Esophagus squamous epithelium (tissue), 5 donors: ENCODE data around the gene SEMA7A. TPM values are rescaled to one million over a fixed set of nuclear protein-coding genes. Genes with fewer than 3 reads are reported as not detected.
"Not testable (repeated sequence)": the region's sequence is repeated elsewhere in the genome, so short reads cannot be mapped to it uniquely, and the experiment has no call there.

Experiments
- DNase-seq: peaks from one replicate; lab custom pipeline; 2025; lab: John Stamatoyannopoulos, UW
- H3K27ac ChIP-seq, 4 donors: fragments of 200-600 bp; sonication (generic); one replicate each; pipeline ENCODE4 v1.5.1; 2016 to 2019; ENCODE audit warnings: mild to moderate bottlenecking in 1 of 4
- H3K27me3 ChIP-seq, 4 donors: fragments of 200-600 bp; sonication (generic); 1 replicate in 3 of 4; 2 replicates in 1 of 4; pipeline versions ENCODE4 v1.5.1 to v1.6.0; 2017 to 2021; ENCODE audit warnings: antibody characterized with exemption in 1 of 4
- H3K36me3 ChIP-seq, 3 donors: fragments of 200-600 bp; sonication (generic); one replicate each; pipeline ENCODE4 v1.5.1; 2016 to 2019
- H3K4me1 ChIP-seq, 3 donors: fragments of 200-600 bp; sonication (generic); one replicate each; pipeline ENCODE4 v1.5.1; 2017 to 2019
- H3K4me3 ChIP-seq, 4 donors: fragments of 200-600 bp; sonication (generic); 1 replicate in 3 of 4; 2 replicates in 1 of 4; pipeline ENCODE4 v1.5.1; 2016 to 2019; ENCODE audit warnings: mild to moderate bottlenecking in 2 of 4, moderate library complexity in 1 of 4
- H3K9me3 ChIP-seq, 3 donors: fragments of 200-600 bp; sonication (generic); one replicate each; pipeline ENCODE4 v1.5.1; 2016 to 2019
- POLR2A ChIP-seq, 4 donors: fragments of 450-650 bp; IDR thresholded peaks; one replicate each; pipeline ENCODE4 v1.6.1; 2017; ENCODE audit warnings: antibody characterized with exemption in 4 of 4, mild to moderate bottlenecking in 4 of 4, moderate library complexity in 3 of 4
- WGBS, 2 donors: methylation state at CpG; one replicate each; pipeline ENCODE4 v1.1.5; 2018; 5-methylcytosine and 5-hydroxymethylcytosine counted together
- intact Hi-C: fragments of 100-400 bp; cut with DNase I; formaldehyde crosslinking; loops from one replicate; pipeline ENCODE4 v1.15.0; 2022
- total RNA-seq, 4 donors: library from RNA; depleted of rRNA; stranded (reverse); fragments of >200 nt; gene quantifications; one replicate each; pipeline ENCODE4 v1.1.0, GENCODE V29; 2016
- TF ChIP-seq, protein P1 (sequence below), 6 experiments: fragments of 450-650 bp in 4 of 6; fragments of 200-600 bp in 2 of 6; sonication (generic) in 2 of 6; IDR thresholded peaks; one replicate each; pipeline ENCODE4 v1.5.1; 2016 to 2019; ENCODE audit warnings: antibody characterized with exemption in 6 of 6, mild to moderate bottlenecking in 4 of 6, moderate library complexity in 4 of 6
- donor health status: DM: yes; HTN: yes; CAD: no.

SEMA7A gene, protein sequence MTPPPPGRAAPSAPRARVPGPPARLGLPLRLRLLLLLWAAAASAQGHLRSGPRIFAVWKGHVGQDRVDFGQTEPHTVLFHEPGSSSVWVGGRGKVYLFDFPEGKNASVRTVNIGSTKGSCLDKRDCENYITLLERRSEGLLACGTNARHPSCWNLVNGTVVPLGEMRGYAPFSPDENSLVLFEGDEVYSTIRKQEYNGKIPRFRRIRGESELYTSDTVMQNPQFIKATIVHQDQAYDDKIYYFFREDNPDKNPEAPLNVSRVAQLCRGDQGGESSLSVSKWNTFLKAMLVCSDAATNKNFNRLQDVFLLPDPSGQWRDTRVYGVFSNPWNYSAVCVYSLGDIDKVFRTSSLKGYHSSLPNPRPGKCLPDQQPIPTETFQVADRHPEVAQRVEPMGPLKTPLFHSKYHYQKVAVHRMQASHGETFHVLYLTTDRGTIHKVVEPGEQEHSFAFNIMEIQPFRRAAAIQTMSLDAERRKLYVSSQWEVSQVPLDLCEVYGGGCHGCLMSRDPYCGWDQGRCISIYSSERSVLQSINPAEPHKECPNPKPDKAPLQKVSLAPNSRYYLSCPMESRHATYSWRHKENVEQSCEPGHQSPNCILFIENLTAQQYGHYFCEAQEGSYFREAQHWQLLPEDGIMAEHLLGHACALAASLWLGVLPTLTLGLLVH
- total RNA-seq, result 1 to 10 TPM; 1.2 to 7.5 (median 2.9) TPM

DNA sequence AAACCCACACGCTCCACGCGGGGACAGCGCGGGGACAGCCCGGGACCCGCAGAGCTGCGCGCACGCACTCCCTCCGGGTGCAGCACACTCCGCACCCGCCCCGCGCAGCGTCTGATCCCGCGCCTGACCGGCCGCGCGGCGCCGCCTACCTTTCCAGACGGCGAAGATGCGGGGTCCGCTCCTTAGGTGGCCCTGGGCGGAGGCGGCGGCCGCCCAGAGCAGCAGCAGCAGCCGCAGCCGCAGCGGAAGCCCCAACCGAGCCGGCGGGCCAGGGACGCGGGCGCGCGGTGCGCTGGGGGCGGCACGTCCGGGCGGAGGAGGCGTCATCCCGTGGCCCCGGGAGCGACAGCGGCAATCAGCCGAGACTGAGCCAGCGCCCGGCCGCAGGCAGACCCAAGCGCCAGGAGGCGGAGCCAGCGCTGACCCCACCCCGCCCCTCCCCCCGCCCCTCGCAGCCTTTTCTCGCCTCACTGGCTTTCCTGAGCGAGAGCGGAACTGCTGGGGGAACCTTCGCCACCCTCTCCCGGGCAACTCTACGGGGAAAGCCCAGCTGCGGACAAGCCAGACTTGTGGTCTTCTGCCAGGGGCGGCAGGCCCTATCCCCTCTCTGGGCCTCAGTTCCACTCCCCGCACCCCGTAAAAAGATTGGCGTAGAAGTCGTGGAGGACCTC lies at the start of gene SEMA7A:
SEMA7A (minus strand) TSS at position 367 of the 671 bp plus-strand sequence; CDS start at position 327, 40 bp downstream.
- Histone ChIP-seq H3K4me3 (peak within 1 kb of the TSS; percentile 47 to 90 (median 58)), H3K36me3 (no peaks in the 10 kb centered on the region), H3K4me1 (peaks cover 6 to 40% (median 10%) of the 10 kb centered on the region in 3 donors), H3K9me3 (no peaks in the 10 kb centered on the region), H3K27me3 (peaks cover 0 to 54% (median 8%) of the 10 kb centered on the region in 4 donors), H3K27ac (peak within 1 kb of the TSS; percentile 62 to 81 (median 72))
- intact Hi-C loops, result loop anchor here (2.0 kb wide), 1 partner anchor 51 kb away; no protein-coding TSS in a partner anchor
- 36% methylated on average over 4 of the region's 75 CpGs; no CpG with 5 or more reads in 1 of the 2 donors for WGBS, 2 donors
- TF ChIP-seq, protein P1, sequence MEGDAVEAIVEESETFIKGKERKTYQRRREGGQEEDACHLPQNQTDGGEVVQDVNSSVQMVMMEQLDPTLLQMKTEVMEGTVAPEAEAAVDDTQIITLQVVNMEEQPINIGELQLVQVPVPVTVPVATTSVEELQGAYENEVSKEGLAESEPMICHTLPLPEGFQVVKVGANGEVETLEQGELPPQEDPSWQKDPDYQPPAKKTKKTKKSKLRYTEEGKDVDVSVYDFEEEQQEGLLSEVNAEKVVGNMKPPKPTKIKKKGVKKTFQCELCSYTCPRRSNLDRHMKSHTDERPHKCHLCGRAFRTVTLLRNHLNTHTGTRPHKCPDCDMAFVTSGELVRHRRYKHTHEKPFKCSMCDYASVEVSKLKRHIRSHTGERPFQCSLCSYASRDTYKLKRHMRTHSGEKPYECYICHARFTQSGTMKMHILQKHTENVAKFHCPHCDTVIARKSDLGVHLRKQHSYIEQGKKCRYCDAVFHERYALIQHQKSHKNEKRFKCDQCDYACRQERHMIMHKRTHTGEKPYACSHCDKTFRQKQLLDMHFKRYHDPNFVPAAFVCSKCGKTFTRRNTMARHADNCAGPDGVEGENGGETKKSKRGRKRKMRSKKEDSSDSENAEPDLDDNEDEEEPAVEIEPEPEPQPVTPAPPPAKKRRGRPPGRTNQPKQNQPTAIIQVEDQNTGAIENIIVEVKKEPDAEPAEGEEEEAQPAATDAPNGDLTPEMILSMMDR (IDR thresholded peaks at IDR 0.05), result peak in 1 of 6 experiments; percentile 5
- TF ChIP-seq POLR2A (IDR thresholded peaks at IDR 0.05), result peak in 2 of 4 donors; percentile 58 to 85
- no peak for DNase-seq

DNA sequence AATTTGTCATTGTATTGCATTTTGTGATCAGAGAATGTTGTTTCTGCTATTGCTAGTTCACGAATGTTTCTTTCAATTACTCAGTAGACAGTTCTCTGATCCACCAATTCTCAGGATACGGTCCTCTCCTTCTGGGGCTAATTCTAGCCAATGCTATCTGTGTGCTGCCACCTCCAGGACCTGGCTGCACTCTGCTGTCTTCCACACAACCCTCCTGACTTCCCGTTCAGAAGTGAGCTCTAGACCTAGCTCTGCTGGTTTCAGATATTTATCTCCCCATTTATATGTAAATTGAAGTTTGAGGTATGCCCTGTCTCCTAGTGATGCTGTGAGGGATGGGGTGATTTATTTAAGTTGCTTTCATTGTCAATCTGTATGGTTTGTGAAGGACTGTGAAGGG lies 48.9 kb upstream of the SEMA7A start:
- TF ChIP-seq POLR2A (IDR thresholded peaks at IDR 0.05), result no peak
- TF ChIP-seq, protein P1 (IDR thresholded peaks at IDR 0.05), result no peak
- H3K9me3 ChIP-seq, result no peaks in the 10 kb centered on the region
- intact Hi-C loops, result no loop called here
- no peaks in the 10 kb centered on the region for H3K27me3 ChIP-seq
- no peak overlapping the region for H3K4me3 ChIP-seq
- peaks cover 0 to 17% (median 0%) of the 10 kb centered on the region in 3 donors for H3K36me3 ChIP-seq
- no peak for DNase-seq
- no peak overlapping the region for H3K27ac ChIP-seq
- no peaks in the 10 kb centered on the region for H3K4me1 ChIP-seq
- WGBS, 2 donors, result 58 to 71% methylated on average over 3 of the region's 3 CpGs

DNA sequence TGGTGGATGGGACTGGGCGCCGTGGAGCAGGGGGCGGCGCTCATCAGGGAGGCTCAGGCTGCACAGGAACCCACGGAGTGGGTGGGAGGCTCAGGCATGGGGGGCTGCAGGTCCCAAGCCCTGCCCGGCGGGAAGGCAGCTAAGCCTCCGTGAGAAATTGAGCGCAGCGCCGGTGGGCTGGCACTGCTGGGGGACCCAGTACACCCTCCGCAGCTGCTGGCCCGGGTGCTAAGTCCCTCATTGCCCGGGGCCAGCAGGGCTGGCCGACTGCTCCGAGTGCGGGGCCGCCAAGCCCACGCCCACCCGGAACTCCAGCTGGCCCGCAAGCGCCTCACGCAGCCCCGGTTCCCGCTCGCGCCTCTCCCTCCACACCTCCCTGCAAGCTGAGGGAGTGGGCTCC lies 46.6 kb upstream of the SEMA7A start:
- DNase-seq, H3K4me1 ChIP-seq, H3K27ac ChIP-seq, H3K27me3 ChIP-seq, H3K4me3 ChIP-seq, intact Hi-C loops, H3K9me3 ChIP-seq: not testable (repeated sequence)
- 83% methylated on average over 6 of the region's 27 CpGs; no CpG with 5 or more reads in 1 of the 2 donors for WGBS, 2 donors
- peaks cover 0 to 17% (median 0%) of the 10 kb centered on the region in 3 donors for H3K36me3 ChIP-seq

DNA sequence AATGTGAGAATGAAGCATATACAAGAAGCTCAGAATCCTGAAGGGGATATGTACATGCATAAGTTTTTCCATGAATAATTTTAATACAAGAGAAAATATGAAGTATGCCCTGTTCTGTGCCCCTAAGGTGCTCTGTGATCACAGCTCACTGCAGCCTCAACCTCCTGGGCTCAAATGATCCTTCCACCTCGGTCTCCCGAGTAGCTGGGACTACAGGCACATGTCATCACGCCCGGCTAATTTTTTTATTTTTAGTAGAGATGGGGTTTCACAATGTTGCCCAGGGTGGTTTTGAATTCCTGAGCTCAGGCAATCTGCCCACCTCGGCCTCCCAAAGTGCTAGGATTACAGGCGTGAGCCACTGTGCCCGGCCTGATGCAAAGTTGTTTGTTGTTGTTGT lies 37.9 kb upstream of the SEMA7A start:
- H3K27ac ChIP-seq, DNase-seq, H3K27me3 ChIP-seq, H3K4me1 ChIP-seq, H3K9me3 ChIP-seq, H3K4me3 ChIP-seq, intact Hi-C loops: not testable (repeated sequence)
- peaks cover 0 to 41% (median 0%) of the 10 kb centered on the region in 3 donors for H3K36me3 ChIP-seq
- 94 to 95% methylated on average over 7 of the region's 7 CpGs for WGBS, 2 donors

DNA sequence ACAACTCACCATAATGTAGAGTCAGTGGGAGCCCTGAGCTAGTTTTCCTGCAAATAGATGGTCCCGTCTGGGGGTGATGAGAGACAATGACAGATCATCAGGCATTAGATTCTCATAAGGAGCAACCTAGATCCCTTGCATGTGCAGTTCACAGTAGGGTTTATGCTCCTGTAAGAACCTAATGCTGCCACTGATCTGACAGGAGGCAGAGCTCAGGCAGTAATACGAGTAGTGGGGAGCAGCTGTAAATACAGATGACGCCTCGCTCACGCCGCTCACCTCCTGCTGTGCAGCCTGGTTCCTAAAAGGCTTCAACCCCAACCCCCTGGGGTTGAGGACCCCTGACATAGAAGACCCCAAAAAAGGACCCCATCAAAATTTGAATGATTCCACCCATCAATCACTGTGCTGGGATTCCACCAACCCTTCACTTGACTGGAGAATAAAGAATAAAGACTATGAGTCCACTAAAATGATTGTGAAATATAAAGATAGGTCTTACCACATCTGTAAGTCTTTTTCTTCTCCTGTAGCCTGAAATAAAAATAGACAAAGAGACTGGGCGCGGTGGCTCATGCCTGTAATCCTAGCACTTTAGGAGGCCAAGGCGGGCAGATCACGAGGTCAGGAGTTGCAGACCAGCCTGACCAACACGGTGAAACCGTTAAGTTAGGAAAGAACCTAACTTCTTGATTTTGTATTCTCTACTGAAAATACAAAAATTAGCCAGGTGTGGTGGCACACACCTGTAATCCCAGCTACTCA lies 37.1 kb upstream of the SEMA7A start:
- TF ChIP-seq POLR2A (IDR thresholded peaks at IDR 0.05), result no peak
- TF ChIP-seq, protein P1 (IDR thresholded peaks at IDR 0.05), result no peak
- H3K27me3 ChIP-seq, result no peaks in the 10 kb centered on the region
- no peak overlapping the region for H3K27ac ChIP-seq
- no peaks in the 10 kb centered on the region for H3K9me3 ChIP-seq
- no peak overlapping the region for H3K4me3 ChIP-seq
- no peak for DNase-seq
- WGBS, 2 donors, result 84 to 94% methylated on average over 12 of the region's 12 CpGs
- intact Hi-C loops, result no loop called here
- peaks cover 0 to 47% (median 0%) of the 10 kb centered on the region in 3 donors for H3K36me3 ChIP-seq
- H3K4me1 ChIP-seq, result no peaks in the 10 kb centered on the region
